HCT116 (cell line): ENCODE measurements around the gene SNCA. TPM values are rescaled to one million over a fixed set of nuclear protein-coding genes. Genes with fewer than 3 reads are reported as not detected.

ENCODE experiments used
- ATAC-seq: fragments of 200-7000 bp; cut with Tn5 transposase; 2 replicates; pipeline ENCODE4 v1.9.1; 2020; ENCODE audit warnings: mild to moderate bottlenecking, moderate library complexity
- BruUV-seq: library from RNA; stranded (reverse); fragments of 400-500 nt; replicated peaks from 2 replicates; lab custom pipeline; 2021; lab: Mats Ljungman, UMichigan
- CTCF ChIA-PET: fragments of 300-600 bp; sonication (Branson Sonifier 250); formaldehyde crosslinking; loops from one replicate; lab custom pipeline; 2021; ENCODE audit warnings: antibody characterized with exemption; lab: Charles Lee
- POLR2A ChIA-PET: fragments of 300-600, 350-600 bp; sonication (Branson Sonifier 250); formaldehyde crosslinking; loops from one replicate; lab custom pipeline; 2021; ENCODE audit warnings: antibody characterized with exemption; lab: Charles Lee
- RAD21 ChIA-PET, 2 experiments: fragments of 300-600 bp; sonication (Branson Sonifier 250); formaldehyde crosslinking; loops; one replicate each; lab custom pipeline; 2023; ENCODE audit warnings: low total read pairs in 2 of 2; ENCODE audit not compliant: uncharacterized antibody in 2 of 2, unreplicated experiment in 2 of 2, low non-redundant PET in 1 of 2; lab: Charles Lee
- DNase-seq: peaks from one replicate; pipeline ENCODE4 v3.0.0-alpha.2; 2010; ENCODE audit warnings: low read depth, low spot score
- H2AFZ ChIP-seq: fragments of 200-600 bp; shearing (Covaris generic), sonication (generic); 2 replicates; pipeline ENCODE4 v1.6.1; 2017; ENCODE audit warnings: low read depth, mixed run types, mixed read lengths, antibody characterized with exemption, low read length; ENCODE audit not compliant: poor library complexity, severe bottlenecking
- H3K27ac ChIP-seq: 2 replicates; pipeline ENCODE4 v1.5.1; 2012; ENCODE audit warnings: low read depth, low read length
- H3K27me3 ChIP-seq: fragments of 200-600 bp; sonication (generic); 2 replicates; pipeline ENCODE4 v1.6.1; 2016; ENCODE audit warnings: mixed run types, low read length, mixed read lengths; ENCODE audit not compliant: insufficient read depth
- H3K36me3 ChIP-seq, 2 experiments: fragments of 200-500 bp in 1 of 2; fragments of 200-600 bp in 1 of 2; sonication (Bioruptor generic) in 1 of 2; sonication (generic) in 1 of 2; 2 replicates each; pipeline versions ENCODE4 v1.5.1 to v1.6.1; 2014 to 2016; ENCODE audit warnings: low read length in 2 of 2, inconsistent platforms in 1 of 2, mixed read lengths in 1 of 2, mixed run types in 1 of 2; ENCODE audit not compliant: insufficient read depth in 2 of 2, control insufficient read depth in 1 of 2
- H3K4me1 ChIP-seq, 2 experiments: fragments of 200-600 bp in 1 of 2; sonication (generic) in 1 of 2; 2 replicates each; pipeline versions ENCODE4 v1.5.1 to v1.6.1; 2012 to 2017; ENCODE audit warnings: low read length in 2 of 2, inconsistent platforms in 1 of 2, mild to moderate bottlenecking in 1 of 2, mixed read lengths in 1 of 2, mixed run types in 1 of 2, moderate library complexity in 1 of 2; ENCODE audit not compliant: insufficient read depth in 2 of 2, control insufficient read depth in 1 of 2
- H3K4me2 ChIP-seq: fragments of 200-600 bp; sonication (generic); 2 replicates; pipeline ENCODE4 v1.6.1; 2017; ENCODE audit warnings: mixed run types, low read length, mixed read lengths
- H3K4me3 ChIP-seq, 2 experiments: fragments of 200-600 bp in 1 of 2; sonication (generic) in 1 of 2; replicated peaks in 1 of 2; 2 replicates each; pipeline ENCODE4 v1.5.1; 2011 to 2016; ENCODE audit warnings: low read length in 2 of 2, control low read depth in 1 of 2, low read depth in 1 of 2, mild to moderate bottlenecking in 1 of 2, mixed read lengths in 1 of 2, mixed run types in 1 of 2
- H3K79me2 ChIP-seq: fragments of 200-600 bp; sonication (generic); 2 replicates; pipeline ENCODE4 v1.6.1; 2017; ENCODE audit warnings: mild to moderate bottlenecking, mixed run types, low read length, moderate library complexity, mixed read lengths; ENCODE audit not compliant: insufficient read depth
- H3K9ac ChIP-seq: fragments of 200-600 bp; sonication (generic); 2 replicates; pipeline ENCODE4 v1.6.1; 2016; ENCODE audit warnings: low read length, mixed read lengths
- H3K9me2 ChIP-seq: fragments of 200-600 bp; sonication (generic), shearing (Covaris generic); 2 replicates; pipeline ENCODE4 v1.6.1; 2017; ENCODE audit warnings: mixed run types, mild to moderate bottlenecking, moderate library complexity; ENCODE audit not compliant: insufficient read depth
- H3K9me3 ChIP-seq, 2 experiments: fragments of 200-500 bp in 1 of 2; fragments of 200-600 bp in 1 of 2; sonication (Bioruptor generic) in 1 of 2; sonication (generic) in 1 of 2; 2 replicates each; pipeline ENCODE4 v1.6.1; 2014 to 2017; ENCODE audit warnings: low read length in 2 of 2, mixed read lengths in 2 of 2, inconsistent platforms in 1 of 2, low read depth in 1 of 2, mild to moderate bottlenecking in 1 of 2, mixed run types in 1 of 2, moderate library complexity in 1 of 2; ENCODE audit not compliant: control insufficient read depth in 1 of 2, insufficient read depth in 1 of 2
- H4K20me1 ChIP-seq: fragments of 200-600 bp; sonication (generic), shearing (Covaris generic); 2 replicates; pipeline ENCODE4 v1.6.1; 2017; ENCODE audit warnings: mixed run types, mild to moderate bottlenecking, moderate library complexity; ENCODE audit not compliant: insufficient read depth
- CBX3 ChIP-seq: IDR thresholded peaks from 2 replicates; pipeline ENCODE4 v1.6.1; 2012; ENCODE audit warnings: low read depth
- CEBPB ChIP-seq: IDR thresholded peaks from 2 replicates; pipeline ENCODE4 v1.6.1; 2012; ENCODE audit warnings: low read depth
- ELF1 ChIP-seq: IDR thresholded peaks from 2 replicates; pipeline ENCODE4 v1.6.1; 2012; ENCODE audit warnings: low read depth, borderline replicate concordance
- EZH2 ChIP-seq: fragments of 200-600 bp; sonication (generic); IDR thresholded peaks from 2 replicates; pipeline ENCODE4 v1.6.1; 2017; ENCODE audit warnings: antibody characterized with exemption, mixed run types
- EZH2phosphoT487 ChIP-seq: fragments of 200-600 bp; IDR thresholded peaks from 2 replicates; pipeline ENCODE4 v1.6.1; 2018; ENCODE audit warnings: antibody characterized with exemption, borderline replicate concordance
- FOSL1 ChIP-seq: IDR thresholded peaks from 2 replicates; pipeline ENCODE4 v1.6.1; 2012; ENCODE audit warnings: low read depth
- JUND ChIP-seq: IDR thresholded peaks from 2 replicates; pipeline ENCODE4 v1.6.1; 2012
- POLR2AphosphoS5 ChIP-seq: IDR thresholded peaks from 2 replicates; pipeline ENCODE4 v1.6.1; 2011; ENCODE audit warnings: mild to moderate bottlenecking, low read depth, low read length, moderate library complexity
- REST ChIP-seq: IDR thresholded peaks from 2 replicates; pipeline ENCODE4 v1.6.1; 2012; ENCODE audit warnings: low read depth
- SIN3A ChIP-seq: IDR thresholded peaks from 2 replicates; pipeline ENCODE4 v1.6.1; 2012; ENCODE audit warnings: low read depth
- SP1 ChIP-seq: IDR thresholded peaks from 2 replicates; pipeline ENCODE4 v1.6.1; 2012; ENCODE audit warnings: low read depth
- SRF ChIP-seq: IDR thresholded peaks from 2 replicates; pipeline ENCODE4 v1.6.1; 2012; ENCODE audit warnings: low read depth
- YY1 ChIP-seq: IDR thresholded peaks from 2 replicates; pipeline ENCODE4 v1.6.1; 2011; ENCODE audit warnings: low read length, low read depth, moderate library complexity, mild to moderate bottlenecking; ENCODE audit not compliant: insufficient replicate concordance; ENCODE audit errors: extremely low read depth
- ZBTB33 ChIP-seq: IDR thresholded peaks from 2 replicates; pipeline ENCODE4 v1.6.1; 2011; ENCODE audit warnings: mild to moderate bottlenecking, low read length, moderate library complexity; ENCODE audit not compliant: insufficient replicate concordance; ENCODE audit errors: extremely low read depth
- ZFX ChIP-seq: fragments of 450-650 bp; IDR thresholded peaks from 2 replicates; pipeline ENCODE4 v1.6.1; 2017
- ZNF274 ChIP-seq: fragments of 200-500 bp; sonication (Bioruptor generic); IDR thresholded peaks from 2 replicates; pipeline ENCODE4 v1.6.1; 2014; ENCODE audit warnings: mild to moderate bottlenecking, low read depth, low read length, inconsistent platforms
- intact Hi-C: fragments of 100-400 bp; cut with micrococcal nuclease; formaldehyde crosslinking; loops from 2 replicates; pipeline ENCODE4 v1.10.0; 2022
- total RNA-seq: library from RNA; stranded (reverse); gene quantifications from one replicate; pipeline ENCODE4 v1.2.1, GENCODE V29; 2021; ENCODE audit not compliant: unreplicated experiment
- TF ChIP-seq, protein P1 (sequence below): IDR thresholded peaks from 2 replicates; pipeline ENCODE4 v1.6.1; 2012
- TF ChIP-seq, protein P2 (sequence below), 3 experiments: fragments of 200-600 bp in 1 of 3; sonication (generic) in 1 of 3; IDR thresholded peaks in 2 of 3; conservative IDR thresholded peaks in 1 of 3; 2 replicates each; pipeline ENCODE4 v1.5.1; 2012 to 2017; ENCODE audit warnings: low read depth in 2 of 3, low read length in 2 of 3, antibody characterized with exemption in 1 of 3, borderline replicate concordance in 1 of 3, control low read depth in 1 of 3, mild to moderate bottlenecking in 1 of 3, mixed read lengths in 1 of 3, mixed run types in 1 of 3, moderate library complexity in 1 of 3; ENCODE audit not compliant: insufficient read depth in 1 of 3

Gene SNCA
- total RNA-seq, 1 experiment from 2014 or later: 1.0 TPM

DNA sequence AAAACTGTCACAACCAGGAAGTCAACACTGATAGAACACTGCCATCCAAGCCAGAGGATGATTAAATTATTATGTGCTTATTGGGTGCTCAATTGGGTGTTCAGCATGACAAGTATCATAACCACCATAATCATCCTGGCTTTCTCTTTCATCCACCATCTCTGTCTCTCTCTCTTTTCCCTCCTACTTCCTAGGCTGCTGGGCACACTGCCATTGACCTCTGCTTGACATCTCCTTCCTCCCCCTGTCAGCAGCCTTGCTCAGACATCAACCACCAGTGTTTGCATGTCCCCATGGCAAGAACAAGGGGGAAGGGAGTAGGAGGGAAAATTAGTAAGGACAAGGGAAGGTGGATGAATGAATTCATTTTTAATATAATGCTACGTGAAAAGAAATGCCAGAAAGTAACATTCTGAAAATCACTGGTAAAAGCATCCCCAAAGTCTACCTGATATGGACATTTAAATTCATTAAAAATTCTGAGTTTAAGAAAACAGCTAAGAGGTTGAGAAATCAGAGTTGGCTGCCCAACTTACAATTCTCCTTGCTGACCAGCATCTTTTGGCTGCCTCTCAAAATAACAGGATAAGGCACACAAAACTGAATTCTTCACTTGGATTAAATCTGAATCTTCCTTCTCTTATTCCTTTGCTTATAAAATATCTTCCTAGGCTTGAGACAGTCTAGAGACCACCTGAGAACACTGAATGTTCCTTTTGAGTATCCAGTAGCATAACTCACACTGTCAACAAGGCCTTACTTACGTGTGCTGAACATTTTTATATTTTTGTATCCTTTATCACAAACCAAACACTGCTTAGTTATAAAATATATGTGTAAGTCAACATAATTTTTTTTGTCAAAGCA, 48.5 kb downstream of the SNCA start:
- no peak for DNase-seq
- ChIA-PET RAD21 (no interaction called here), POLR2A (no interaction called here), CTCF (no interaction called here)
- TF ChIP-seq CBX3: no peak
- TF ChIP-seq JUND: no peak
- no peak for TF ChIP-seq EZH2phosphoT487
- no peak for TF ChIP-seq SRF
- TF ChIP-seq YY1: no peak
- no peak for TF ChIP-seq ELF1
- no peak for TF ChIP-seq SP1
- TF ChIP-seq ZNF274: no peak
- TF ChIP-seq FOSL1: no peak
- TF ChIP-seq, protein P1, sequence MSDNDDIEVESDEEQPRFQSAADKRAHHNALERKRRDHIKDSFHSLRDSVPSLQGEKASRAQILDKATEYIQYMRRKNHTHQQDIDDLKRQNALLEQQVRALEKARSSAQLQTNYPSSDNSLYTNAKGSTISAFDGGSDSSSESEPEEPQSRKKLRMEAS: no peak
- no peak for TF ChIP-seq SIN3A
- TF ChIP-seq ZBTB33: no peak
- TF ChIP-seq REST: no peak
- TF ChIP-seq POLR2AphosphoS5: no peak
- TF ChIP-seq, protein P2, sequence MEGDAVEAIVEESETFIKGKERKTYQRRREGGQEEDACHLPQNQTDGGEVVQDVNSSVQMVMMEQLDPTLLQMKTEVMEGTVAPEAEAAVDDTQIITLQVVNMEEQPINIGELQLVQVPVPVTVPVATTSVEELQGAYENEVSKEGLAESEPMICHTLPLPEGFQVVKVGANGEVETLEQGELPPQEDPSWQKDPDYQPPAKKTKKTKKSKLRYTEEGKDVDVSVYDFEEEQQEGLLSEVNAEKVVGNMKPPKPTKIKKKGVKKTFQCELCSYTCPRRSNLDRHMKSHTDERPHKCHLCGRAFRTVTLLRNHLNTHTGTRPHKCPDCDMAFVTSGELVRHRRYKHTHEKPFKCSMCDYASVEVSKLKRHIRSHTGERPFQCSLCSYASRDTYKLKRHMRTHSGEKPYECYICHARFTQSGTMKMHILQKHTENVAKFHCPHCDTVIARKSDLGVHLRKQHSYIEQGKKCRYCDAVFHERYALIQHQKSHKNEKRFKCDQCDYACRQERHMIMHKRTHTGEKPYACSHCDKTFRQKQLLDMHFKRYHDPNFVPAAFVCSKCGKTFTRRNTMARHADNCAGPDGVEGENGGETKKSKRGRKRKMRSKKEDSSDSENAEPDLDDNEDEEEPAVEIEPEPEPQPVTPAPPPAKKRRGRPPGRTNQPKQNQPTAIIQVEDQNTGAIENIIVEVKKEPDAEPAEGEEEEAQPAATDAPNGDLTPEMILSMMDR (IDR thresholded peaks at IDR 0.05 in 2 of 3, conservative IDR thresholded peaks at IDR 0.05 in 1 of 3; ENCODE audit: borderline replicate concordance in 1 of 3, insufficient read depth in 1 of 3, low read depth in 2 of 3, low read length in 2 of 3): no peak
- TF ChIP-seq CEBPB: no peak
- TF ChIP-seq EZH2: no peak
- TF ChIP-seq ZFX: no peak
- H3K4me1 ChIP-seq: no peaks in the 10 kb centered on the region
- no peak for ATAC-seq
- H3K9me3 ChIP-seq: no peaks in the 10 kb centered on the region
- intact Hi-C loops: no loop called here
- H3K9ac ChIP-seq: no peak overlapping the region
- no peak overlapping the region for H3K4me2 ChIP-seq
- no peaks in the 10 kb centered on the region for H3K79me2 ChIP-seq
- H3K27ac ChIP-seq: no peak overlapping the region
- no peaks in the 10 kb centered on the region for H3K27me3 ChIP-seq
- H3K9me2 ChIP-seq: no peaks in the 10 kb centered on the region
- no peaks in the 10 kb centered on the region for H3K36me3 ChIP-seq
- BruUV-seq: no TSS peak
- H2AFZ ChIP-seq: no peak overlapping the region
- no peak overlapping the region for H3K4me3 ChIP-seq
- no peaks in the 10 kb centered on the region for H4K20me1 ChIP-seq
